Gastroesophageal sphincter (tissue), 3 donors: ENCODE results near the gene EFNA2.
A peak's percentile ranks its signal among the peaks of the same experiment; 100 is the strongest.

ENCODE experiments used
- CTCF ChIP-seq, 4 experiments: fragments of 200-600 bp in 2 of 4; fragments of 450-650 bp in 2 of 4; sonication (generic) in 1 of 4; IDR thresholded peaks; one replicate each; pipeline ENCODE4 v1.5.1; 2017 to 2019; ENCODE audit warnings: antibody characterized with exemption in 4 of 4, mild to moderate bottlenecking in 2 of 4, moderate library complexity in 2 of 4
- POLR2AphosphoS5 ChIP-seq: sonication (generic); formaldehyde crosslinking; IDR thresholded peaks from one replicate; pipeline ENCODE4 v1.6.1; 2017; ENCODE audit warnings: antibody characterized with exemption

DNA sequence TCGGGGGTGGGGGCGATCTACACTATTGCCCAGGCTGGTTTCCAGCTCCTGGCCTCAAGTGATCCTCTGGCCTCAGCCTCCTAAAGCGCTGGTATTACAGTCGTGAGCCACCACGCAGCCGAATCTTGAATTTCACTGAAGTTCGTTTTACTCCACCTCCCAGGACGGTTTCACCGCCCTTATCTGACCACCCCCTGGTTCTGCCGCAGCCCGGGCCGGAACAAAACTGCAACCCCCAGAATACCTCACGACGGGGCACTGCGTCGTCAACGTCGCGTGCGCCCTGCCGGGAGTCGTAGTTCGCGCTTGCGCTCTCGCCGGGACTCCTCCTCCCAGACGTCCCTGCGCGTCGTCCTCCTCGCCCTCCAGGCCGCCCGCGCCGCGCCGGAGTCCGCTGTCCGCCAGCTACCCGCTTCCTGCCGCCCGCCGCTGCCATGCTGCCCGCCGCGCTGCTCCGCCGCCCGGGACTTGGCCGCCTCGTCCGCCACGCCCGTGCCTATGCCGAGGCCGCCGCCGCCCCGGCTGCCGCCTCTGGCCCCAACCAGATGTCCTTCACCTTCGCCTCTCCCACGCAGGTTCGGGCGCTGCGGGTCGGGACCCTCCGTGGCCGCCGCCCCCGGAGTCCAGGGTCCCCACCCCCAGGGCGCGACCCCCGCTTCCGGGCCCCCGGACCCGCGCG lies 44.1 kb upstream of the EFNA2 start, which contains the start of gene ATP5F1D:
- TF ChIP-seq CTCF (IDR thresholded peaks at IDR 0.05) (peak in 1 of 4 experiments; percentile 10), POLR2AphosphoS5 (peak; percentile 68)
